Astrocyte (in vitro differentiated cells and primary cell): Measurements from ENCODE around the gene PIK3C2B. TPM values are rescaled to one million over a fixed set of nuclear protein-coding genes. Genes with fewer than 3 reads are reported as not detected.

Experiments
- total RNA-seq: library from RNA; stranded (reverse); gene quantifications from 2 replicates; pipeline ENCODE4 v1.2.1, GENCODE V29; 2021

Gene PIK3C2B
- total RNA-seq, 1 donor from 2014 or later: 19.3 TPM

Other genes with a start within 250 kb of the PIK3C2B start
- gene PLEKHA6, start 134.9 kb downstream of the PIK3C2B start, total RNA-seq: 1.5 and 2.7 TPM in 2 replicates
- 38.8 and 40.0 TPM in 2 replicates for gene PPP1R15B, start 83.0 kb downstream of the PIK3C2B start, total RNA-seq
- gene MDM4, start 21.6 kb upstream of the PIK3C2B start, total RNA-seq: 38.5 and 41.1 TPM in 2 replicates
- gene LRRN2, start 190.9 kb upstream of the PIK3C2B start, total RNA-seq: 4.9 and 5.9 TPM in 2 replicates